ENCODE results near the gene CNTNAP2.

Gene CNTNAP2

DNA sequence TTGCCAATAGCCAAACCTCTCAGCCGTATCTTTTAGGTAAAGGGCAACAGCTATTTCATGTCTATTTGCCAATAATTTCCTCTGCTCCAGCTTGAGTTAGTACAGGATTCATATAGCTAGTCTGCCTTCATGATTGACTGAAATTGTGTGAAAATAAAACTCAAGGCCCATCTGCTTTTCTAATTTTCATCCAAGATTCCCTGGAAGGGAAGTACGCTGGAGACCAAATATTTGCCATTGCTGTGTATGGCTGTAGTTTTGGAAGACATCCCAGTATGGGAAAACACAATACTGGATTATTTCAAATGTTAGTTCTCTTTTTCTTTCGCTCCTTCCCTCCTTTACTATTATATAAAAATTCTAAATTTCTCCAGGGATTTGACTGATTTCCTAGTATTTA is 652.4 kb downstream of the CNTNAP2 start:
- no peak for ATAC-seq (replicated peaks)
- DNase-seq = no peak
- Mint-ChIP-seq H3K9me3 (peaks cover 7 to 10% of the 10 kb centered on the region in 2 donors), H3K4me1 (ENCODE audit: low read depth in 2 of 2) (no peaks in the 10 kb centered on the region), H3K36me3 (ENCODE audit: insufficient read depth) (no peaks in the 10 kb centered on the region), H3K27ac (no peak overlapping the region), H3K4me3 (no peak overlapping the region), H3K27me3 (no peaks in the 10 kb centered on the region)

GRCh38 chr7:146772601-146773000 is 656.0 kb downstream of the CNTNAP2 start:
- H3K36me3 Mint-ChIP-seq (ENCODE audit: insufficient read depth) = no peaks in the 10 kb centered on the region
- no peak for ATAC-seq (replicated peaks)
- H3K4me3 Mint-ChIP-seq = no peak overlapping the region
- peaks cover 9 to 14% of the 10 kb centered on the region in 2 donors for H3K9me3 Mint-ChIP-seq
- no peak for DNase-seq
- H3K27ac Mint-ChIP-seq = no peak overlapping the region
- no peaks in the 10 kb centered on the region for H3K27me3 Mint-ChIP-seq
- no peaks in the 10 kb centered on the region for H3K4me1 Mint-ChIP-seq (ENCODE audit: low read depth in 2 of 2)

- peaks cover 9 to 14% of the 10 kb centered on the region in 2 donors for H3K9me3 Mint-ChIP-seq
- H3K4me1 Mint-ChIP-seq (ENCODE audit: low read depth in 2 of 2) = no peaks in the 10 kb centered on the region
- no peak overlapping the region for H3K27ac Mint-ChIP-seq
- H3K4me3 Mint-ChIP-seq = no peak overlapping the region
- H3K36me3 Mint-ChIP-seq (ENCODE audit: insufficient read depth) = no peaks in the 10 kb centered on the region
- H3K27me3 Mint-ChIP-seq = no peaks in the 10 kb centered on the region
- DNase-seq (no peak), ATAC-seq (replicated peaks) (no peak)
Measured at GRCh38 chr7:146773506-146773905, 656.9 kb downstream of the CNTNAP2 start.

GRCh38 chr7:146781352-146782116 is 664.9 kb downstream of the CNTNAP2 start:
- H3K4me1 Mint-ChIP-seq (ENCODE audit: low read depth in 2 of 2) = no peaks in the 10 kb centered on the region
- no peaks in the 10 kb centered on the region for H3K36me3 Mint-ChIP-seq (ENCODE audit: insufficient read depth)
- no peaks in the 10 kb centered on the region for H3K27me3 Mint-ChIP-seq
- H3K4me3 Mint-ChIP-seq = no peak overlapping the region
- peaks cover 6 to 29% of the 10 kb centered on the region in 2 donors for H3K9me3 Mint-ChIP-seq
- DNase-seq = no peak
- ATAC-seq (replicated peaks) = no peak
- no peak overlapping the region for H3K27ac Mint-ChIP-seq

DNA sequence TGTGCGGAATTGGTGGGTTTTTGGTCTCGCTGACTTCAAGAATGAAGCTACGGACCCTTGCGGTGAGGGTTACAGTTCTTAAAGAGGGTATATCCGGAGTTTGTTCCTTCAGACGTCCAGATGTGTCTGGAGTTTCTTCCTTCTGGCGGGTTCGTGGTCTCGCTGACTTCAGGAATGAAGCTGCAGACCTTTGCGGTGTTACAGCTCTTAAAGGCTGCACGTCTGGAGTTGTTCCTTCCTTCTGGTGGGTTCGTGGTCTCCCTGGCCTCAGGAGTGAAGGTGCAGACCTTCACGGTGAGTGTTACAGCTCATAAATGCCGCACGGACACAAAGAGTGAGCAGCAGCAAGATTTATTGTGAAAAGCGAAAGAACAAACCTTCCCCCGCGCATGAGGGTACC is 670.7 kb downstream of the CNTNAP2 start:
- Mint-ChIP-seq H3K9me3 (peaks cover 0 to 7% of the 10 kb centered on the region in 2 donors), H3K27me3 (no peaks in the 10 kb centered on the region), H3K4me3 (no peak overlapping the region), H3K27ac (no peak overlapping the region), H3K4me1 (ENCODE audit: low read depth in 2 of 2) (no peaks in the 10 kb centered on the region), H3K36me3 (ENCODE audit: insufficient read depth) (no peaks in the 10 kb centered on the region)
- no peak for DNase-seq
- ATAC-seq (replicated peaks) = no peak

GRCh38 chr7:146788008-146788407 is 671.4 kb downstream of the CNTNAP2 start:
- Mint-ChIP-seq H3K9me3 (peaks cover 0 to 7% of the 10 kb centered on the region in 2 donors), H3K4me1 (ENCODE audit: low read depth in 2 of 2) (no peaks in the 10 kb centered on the region), H3K36me3 (ENCODE audit: insufficient read depth) (no peaks in the 10 kb centered on the region), H3K27me3 (no peaks in the 10 kb centered on the region), H3K4me3 (no peak overlapping the region), H3K27ac (no peak overlapping the region)
- ATAC-seq (replicated peaks) = no peak
- no peak for DNase-seq

DNA sequence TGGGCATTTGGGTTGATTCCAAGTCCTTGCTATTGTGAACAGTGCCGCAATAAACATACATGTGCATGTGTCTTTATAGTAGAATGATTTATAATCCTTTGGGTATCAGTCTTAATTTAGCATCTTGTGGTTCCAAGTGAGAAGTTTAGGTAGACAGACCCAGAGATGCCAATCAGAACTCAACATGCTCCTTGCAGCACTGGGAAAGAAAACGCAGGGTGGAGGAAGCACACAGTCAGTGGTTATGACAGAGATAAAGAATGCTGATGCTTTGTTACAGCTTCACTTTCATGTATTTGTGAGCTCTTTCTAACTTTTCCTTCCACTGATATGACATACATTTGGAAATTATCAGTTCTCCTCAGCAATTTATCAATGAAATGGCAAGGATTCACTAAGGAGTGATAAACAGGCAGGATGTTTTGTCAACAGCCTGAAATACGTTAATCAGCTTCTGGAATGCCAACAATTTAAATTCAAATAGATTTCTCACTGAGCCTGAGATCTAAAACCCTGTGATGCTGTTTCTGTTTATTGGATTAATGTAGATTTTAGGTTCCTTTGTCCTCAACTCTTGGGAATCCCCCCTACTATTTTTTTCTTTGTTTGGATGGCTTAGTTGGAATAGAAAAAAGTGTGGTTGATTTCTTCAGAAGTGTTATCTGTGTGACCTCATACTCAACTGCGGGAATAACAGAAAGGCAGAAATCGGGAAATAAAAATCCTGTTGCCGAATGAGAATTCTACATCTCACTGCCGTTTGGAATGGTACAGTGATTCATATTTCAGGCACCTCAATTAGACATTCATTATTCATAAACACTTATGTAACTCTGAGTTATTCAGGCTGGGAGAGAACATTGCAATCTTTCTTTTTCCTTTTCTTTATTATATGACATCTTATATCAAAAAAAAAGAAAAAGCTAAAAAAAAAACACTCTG is 675.0 kb downstream of the CNTNAP2 start:
- H3K4me1 Mint-ChIP-seq (ENCODE audit: low read depth in 2 of 2) = no peaks in the 10 kb centered on the region
- ATAC-seq (replicated peaks) = no peak
- no peaks in the 10 kb centered on the region for H3K36me3 Mint-ChIP-seq (ENCODE audit: insufficient read depth)
- H3K27ac Mint-ChIP-seq = no peak overlapping the region
- no peaks in the 10 kb centered on the region for H3K27me3 Mint-ChIP-seq
- DNase-seq = no peak
- H3K4me3 Mint-ChIP-seq = no peak overlapping the region
- peaks cover 14 to 16% of the 10 kb centered on the region in 2 donors for H3K9me3 Mint-ChIP-seq

DNA sequence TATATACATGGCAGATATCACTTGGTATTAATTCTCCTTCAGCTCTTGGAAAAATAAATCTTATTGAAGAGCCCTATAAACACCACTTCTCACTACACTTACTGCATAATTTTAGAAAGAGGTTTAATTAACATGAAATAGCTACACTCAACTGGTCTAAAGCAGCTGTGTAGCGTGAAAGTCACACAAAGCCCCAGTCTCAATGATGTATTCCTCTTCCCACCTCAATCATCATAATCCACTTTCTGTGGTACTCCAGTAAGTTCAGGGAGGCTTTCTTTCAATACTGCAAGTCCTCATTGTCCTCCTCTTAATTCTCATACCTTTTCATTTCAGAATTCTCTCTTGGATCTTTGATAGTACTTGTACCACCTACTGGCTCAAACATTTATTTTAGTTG is 688.0 kb downstream of the CNTNAP2 start:
- Mint-ChIP-seq H3K36me3 (ENCODE audit: insufficient read depth) (no peaks in the 10 kb centered on the region), H3K4me1 (ENCODE audit: low read depth in 2 of 2) (no peaks in the 10 kb centered on the region), H3K9me3 (peaks cover 7 to 8% of the 10 kb centered on the region in 2 donors), H3K27me3 (no peaks in the 10 kb centered on the region), H3K27ac (no peak overlapping the region), H3K4me3 (no peak overlapping the region)
- ATAC-seq (replicated peaks) (no peak), DNase-seq (no peak)

DNA sequence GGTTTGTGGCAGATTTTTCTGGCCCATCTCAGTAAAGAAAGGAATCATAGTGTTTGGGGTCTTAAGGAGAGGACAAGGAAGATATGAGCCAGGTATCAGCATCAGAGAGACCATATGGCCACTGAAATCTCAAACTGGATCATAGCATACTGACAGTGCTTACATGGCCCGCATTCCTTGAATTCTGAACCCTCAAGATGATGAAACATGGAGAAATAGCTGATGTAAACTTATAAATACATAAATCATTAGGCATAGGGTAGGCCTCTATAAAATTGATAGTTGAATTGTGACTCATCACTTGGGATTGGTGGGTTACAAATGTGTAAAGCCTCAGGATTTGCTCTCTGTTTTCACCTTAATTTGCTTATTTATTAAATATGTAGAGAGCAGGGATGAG is 688.5 kb downstream of the CNTNAP2 start:
- Mint-ChIP-seq H3K4me3 (no peak overlapping the region), H3K36me3 (ENCODE audit: insufficient read depth) (no peaks in the 10 kb centered on the region), H3K9me3 (peaks cover 7 to 8% of the 10 kb centered on the region in 2 donors), H3K27me3 (no peaks in the 10 kb centered on the region), H3K4me1 (ENCODE audit: low read depth in 2 of 2) (no peaks in the 10 kb centered on the region), H3K27ac (no peak overlapping the region)
- ATAC-seq (replicated peaks) = no peak
- no peak for DNase-seq

DNA sequence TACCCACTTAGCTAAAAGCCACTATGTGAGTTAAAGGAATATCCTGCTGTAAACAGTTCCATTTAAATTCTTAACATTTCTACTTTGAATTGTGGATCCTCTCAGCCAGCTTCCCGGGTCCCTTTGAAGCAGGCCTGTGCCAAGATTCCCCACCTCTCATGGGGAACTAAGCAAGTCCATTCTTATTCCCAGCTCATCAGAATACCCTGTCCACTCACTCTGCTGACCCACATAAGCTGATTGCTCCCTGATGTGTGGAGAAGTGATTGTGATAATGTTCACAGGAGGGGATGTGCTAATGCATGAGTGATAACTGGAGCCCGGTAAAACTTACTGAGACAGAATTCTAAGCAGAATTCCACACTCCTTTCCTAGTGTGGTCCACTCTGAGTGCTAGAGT is 709.7 kb downstream of the CNTNAP2 start:
- DNase-seq (no peak), ATAC-seq (replicated peaks) (no peak)
- no peaks in the 10 kb centered on the region for H3K27me3 Mint-ChIP-seq
- no peak overlapping the region for H3K4me3 Mint-ChIP-seq
- no peak overlapping the region for H3K27ac Mint-ChIP-seq
- no peaks in the 10 kb centered on the region for H3K4me1 Mint-ChIP-seq (ENCODE audit: low read depth in 2 of 2)
- peaks cover 4 to 7% of the 10 kb centered on the region in 2 donors for H3K9me3 Mint-ChIP-seq
- no peaks in the 10 kb centered on the region for H3K36me3 Mint-ChIP-seq (ENCODE audit: insufficient read depth)

DNA sequence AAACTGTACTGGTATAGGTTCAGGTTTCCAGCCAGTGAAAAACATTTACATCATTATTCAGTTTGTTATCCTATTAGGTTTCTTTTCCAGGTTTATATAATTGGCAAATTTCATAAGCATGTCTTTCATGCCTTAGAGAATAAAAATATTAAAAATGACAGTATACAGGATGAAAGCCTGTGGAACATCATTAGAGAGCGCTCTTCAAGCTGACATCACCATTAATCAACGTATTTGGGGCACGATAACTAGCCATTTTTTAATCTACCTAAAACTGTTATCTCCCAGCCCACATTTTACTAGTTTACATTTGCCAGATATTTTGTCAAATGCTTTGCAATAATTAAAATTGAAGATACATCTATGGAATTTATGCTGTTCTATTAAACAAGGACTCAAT is 714.1 kb downstream of the CNTNAP2 start:
- ATAC-seq (replicated peaks) = no peak
- no peaks in the 10 kb centered on the region for H3K27me3 Mint-ChIP-seq
- no peak overlapping the region for H3K27ac Mint-ChIP-seq
- DNase-seq = no peak
- no peak overlapping the region for H3K4me3 Mint-ChIP-seq
- peaks cover 4 to 18% of the 10 kb centered on the region in 2 donors for H3K9me3 Mint-ChIP-seq
- H3K4me1 Mint-ChIP-seq (ENCODE audit: low read depth in 2 of 2) = no peaks in the 10 kb centered on the region
- H3K36me3 Mint-ChIP-seq (ENCODE audit: insufficient read depth) = no peaks in the 10 kb centered on the region

- Mint-ChIP-seq H3K4me1 (ENCODE audit: low read depth in 2 of 2) (no peaks in the 10 kb centered on the region), H3K9me3 (peaks cover 4 to 18% of the 10 kb centered on the region in 2 donors), H3K4me3 (no peak overlapping the region), H3K36me3 (ENCODE audit: insufficient read depth) (no peaks in the 10 kb centered on the region), H3K27ac (no peak overlapping the region), H3K27me3 (no peaks in the 10 kb centered on the region)
- no peak for ATAC-seq (replicated peaks)
- no peak for DNase-seq
Measured at GRCh38 chr7:146831875-146832274, 715.3 kb downstream of the CNTNAP2 start.

DNA sequence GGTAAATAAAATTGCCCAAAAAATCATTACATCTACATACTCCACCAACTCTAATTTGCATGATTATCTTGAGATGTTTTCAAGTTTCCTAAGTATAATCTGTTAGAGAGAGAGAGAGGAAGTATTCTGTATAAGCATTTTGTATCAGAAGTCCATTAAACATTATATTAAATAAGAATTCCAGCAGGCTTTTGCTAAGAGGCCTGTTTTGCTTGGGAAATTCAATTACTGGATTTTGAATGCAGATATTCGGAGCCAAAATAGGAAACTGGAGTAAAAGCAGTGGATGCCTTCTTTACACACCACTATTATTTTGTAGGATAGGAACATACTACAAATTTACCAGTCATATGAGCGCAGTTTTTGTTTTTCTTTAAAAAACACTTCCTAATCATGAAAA is 727.8 kb downstream of the CNTNAP2 start:
- ATAC-seq (replicated peaks) (no peak), DNase-seq (no peak)
- Mint-ChIP-seq H3K27me3 (no peaks in the 10 kb centered on the region), H3K4me3 (no peak overlapping the region), H3K9me3 (peaks cover 5 to 6% of the 10 kb centered on the region in 2 donors), H3K27ac (no peak overlapping the region), H3K4me1 (ENCODE audit: low read depth in 2 of 2) (no peaks in the 10 kb centered on the region), H3K36me3 (ENCODE audit: insufficient read depth) (no peaks in the 10 kb centered on the region)

- Mint-ChIP-seq H3K4me3 (no peak overlapping the region), H3K9me3 (peaks cover 5% of the 10 kb centered on the region in 2 donors)
- DNase-seq = no peak
Measured at GRCh38 chr7:146858690-146859089, 742.1 kb downstream of the CNTNAP2 start.

More at GRCh38 chr7:146858690-146859089, 742.1 kb downstream of the CNTNAP2 start:
- Mint-ChIP-seq H3K4me1 (ENCODE audit: low read depth in 2 of 2) (no peaks in the 10 kb centered on the region), H3K36me3 (ENCODE audit: insufficient read depth) (no peaks in the 10 kb centered on the region), H3K27me3 (no peaks in the 10 kb centered on the region), H3K27ac (no peak overlapping the region)
- no peak for ATAC-seq (replicated peaks)

All from effector memory CD8-positive, alpha-beta T cell (primary cell).